Smooth muscle cell (in vitro differentiated cells): Measurements from ENCODE around the gene ZGRF1. TPM values are rescaled to one million over a fixed set of nuclear protein-coding genes. Genes with fewer than 3 reads are reported as not detected.

Experiments used
- DNase-seq: peaks from one replicate; lab custom pipeline; 2025; ENCODE audit not compliant: unreplicated experiment; lab: John Stamatoyannopoulos, UW
- H2AFZ ChIP-seq: fragments of 200-600 bp; sonication (generic); 2 replicates; pipeline ENCODE4 v1.6.0; 2016; ENCODE audit warnings: antibody characterized with exemption, low read depth, mild to moderate bottlenecking
- H3F3A ChIP-seq: fragments of 200-600 bp; sonication (generic); 2 replicates; pipeline ENCODE4 v1.6.0; 2017; ENCODE audit warnings: antibody characterized with exemption, low read depth
- H3K27ac ChIP-seq: fragments of 200-600 bp; sonication (generic); 2 replicates; pipeline ENCODE4 v1.5.1; 2016; ENCODE audit warnings: low read depth, mild to moderate bottlenecking
- H3K27me3 ChIP-seq: fragments of 200-600 bp; sonication (generic); 2 replicates; pipeline ENCODE4 v1.6.1; 2016; ENCODE audit warnings: low read depth, mild to moderate bottlenecking
- H3K36me3 ChIP-seq: fragments of 200-600 bp; sonication (generic); 2 replicates; pipeline ENCODE4 v1.5.1; 2016; ENCODE audit warnings: low read depth
- H3K4me1 ChIP-seq: fragments of 200-600 bp; sonication (generic); 2 replicates; pipeline ENCODE4 v1.5.1; 2016; ENCODE audit warnings: low read depth
- H3K4me2 ChIP-seq: fragments of 200-600 bp; sonication (generic); 2 replicates; pipeline ENCODE4 v1.6.0; 2016; ENCODE audit warnings: mild to moderate bottlenecking
- H3K4me3 ChIP-seq: fragments of 200-600 bp; sonication (generic); 2 replicates; pipeline ENCODE4 v1.5.1; 2016; ENCODE audit warnings: mild to moderate bottlenecking
- H3K79me2 ChIP-seq: fragments of 200-600 bp; sonication (generic); 2 replicates; pipeline ENCODE4 v1.6.0; 2016; ENCODE audit warnings: low read depth, mild to moderate bottlenecking
- H3K9ac ChIP-seq: fragments of 200-600 bp; sonication (generic); 2 replicates; pipeline ENCODE4 v1.6.0; 2016; ENCODE audit warnings: low read depth
- H3K9me3 ChIP-seq: fragments of 200-600 bp; sonication (generic); replicated peaks from 2 replicates; pipeline ENCODE4 v1.5.1; 2016; ENCODE audit warnings: low read depth
- H4K20me1 ChIP-seq: fragments of 200-600 bp; sonication (generic); 2 replicates; pipeline ENCODE4 v1.6.0; 2016; ENCODE audit warnings: low read depth
- CTCF ChIP-seq: fragments of 200-600 bp; sonication (generic); IDR thresholded peaks from 2 replicates; pipeline ENCODE4 v1.5.1; 2017; ENCODE audit warnings: borderline replicate concordance, mild to moderate bottlenecking, antibody characterized with exemption; ENCODE audit not compliant: insufficient read depth, poor library complexity, severe bottlenecking
- WGBS: methylation state at CpG from one replicate; pipeline ENCODE4 v1.1.7; 2016; ENCODE audit warnings: low lambda C conversion rate; 5-methylcytosine and 5-hydroxymethylcytosine counted together
- polyA plus RNA-seq: library from polyadenylated mRNA; unstranded; fragments of >200 nt; fragmentation: Nextera tagmentation; extraction: Ambion mirVana; gene quantifications from 2 replicates; pipeline ENCODE4 v1.2.1, GENCODE V29; 2016
- total RNA-seq: library from RNA; depleted of rRNA; stranded (reverse); fragments of >200 nt; gene quantifications from 2 replicates; pipeline ENCODE4 v1.2.3, GENCODE V29; 2014

Gene ZGRF1
- total and polyA plus RNA-seq, 2 experiments from 2014 or later = 3.3 to 7.9 TPM

GRCh38 chr4:112515198-112516065, 121.3 kb downstream of the ZGRF1 start:
- Histone ChIP-seq H3K9me3 (no peaks in the 10 kb centered on the region), H3K27me3 (peaks cover 100% of the 10 kb centered on the region), H3K27ac (no peak overlapping the region), H4K20me1 (no peaks in the 10 kb centered on the region), H3K79me2 (no peaks in the 10 kb centered on the region), H3K9ac (no peak overlapping the region), H3K4me3 (peak overlapping the region; percentile 54), H3F3A (no peaks in the 10 kb centered on the region), H3K4me1 (peaks cover 40% of the 10 kb centered on the region), H3K36me3 (no peaks in the 10 kb centered on the region), H3K4me2 (peak overlapping the region; percentile 94), H2AFZ (peak overlapping the region; percentile 94)
- no peak for TF ChIP-seq CTCF
- DNase-seq = no peak
- 1% methylated on average over 66 of the region's 96 CpGs for WGBS

- WGBS = 2% methylated on average over 28 of the region's 52 CpGs
- Histone ChIP-seq H3K4me3 (peak overlapping the region; percentile 54), H3K27me3 (peaks cover 100% of the 10 kb centered on the region)
Observed at GRCh38 chr4:112514647-112515197, 122.0 kb downstream of the ZGRF1 start.

GRCh38 chr4:112513971-112514646, 122.6 kb downstream of the ZGRF1 start:
- H2AFZ ChIP-seq = no peak overlapping the region
- no peak overlapping the region for H3K27ac ChIP-seq
- peaks cover 100% of the 10 kb centered on the region for H3K27me3 ChIP-seq
- no peaks in the 10 kb centered on the region for H3F3A ChIP-seq
- H3K9me3 ChIP-seq = no peaks in the 10 kb centered on the region
- DNase-seq = no peak
- peak overlapping the region; percentile 94 for H3K4me2 ChIP-seq
- H3K4me1 ChIP-seq = peaks cover 42% of the 10 kb centered on the region
- H4K20me1 ChIP-seq = no peaks in the 10 kb centered on the region
- no peaks in the 10 kb centered on the region for H3K36me3 ChIP-seq
- no peak overlapping the region for H3K4me3 ChIP-seq
- H3K9ac ChIP-seq = no peak overlapping the region
- WGBS = 6% methylated on average over 15 of the region's 15 CpGs
- no peaks in the 10 kb centered on the region for H3K79me2 ChIP-seq
- no peak for TF ChIP-seq CTCF

More at GRCh38 chr4:112514647-112515197, 122.0 kb downstream of the ZGRF1 start:
- Histone ChIP-seq H3K79me2 (no peaks in the 10 kb centered on the region), H3K27ac (no peak overlapping the region), H3K36me3 (no peaks in the 10 kb centered on the region), H3K4me2 (peak overlapping the region; percentile 94), H3K9ac (no peak overlapping the region), H3K4me1 (peaks cover 41% of the 10 kb centered on the region), H2AFZ (no peak overlapping the region), H4K20me1 (no peaks in the 10 kb centered on the region), H3K9me3 (no peaks in the 10 kb centered on the region), H3F3A (no peaks in the 10 kb centered on the region)
- DNase-seq = no peak
- TF ChIP-seq CTCF = no peak
